Activated CD8-positive, alpha-beta T cell treated with anti-CD3 and anti-CD28 coated beads for 36 hours (primary cell): ENCODE data around the gene BAZ2A. TPM values are rescaled to one million over a fixed set of nuclear protein-coding genes. Genes with fewer than 3 reads are reported as not detected.

Experiments used
- ATAC-seq: fragments of 200-7000 bp; cut with Tn5 transposase; one replicate; pipeline ENCODE4 v1.10.0; 2021; ENCODE audit warnings: mild to moderate bottlenecking, moderate library complexity
- CTCF ChIA-PET: fragments of 350-600 bp; sonication (Branson Sonifier 250); formaldehyde crosslinking; loops from one replicate; lab custom pipeline; 2021; ENCODE audit warnings: antibody characterized with exemption; lab: Charles Lee
- POLR2A ChIA-PET: fragments of 350-600 bp; sonication (Branson Sonifier 250); formaldehyde crosslinking; loops from one replicate; lab custom pipeline; 2021; ENCODE audit warnings: antibody characterized with exemption; lab: Charles Lee
- DNase-seq: peaks from one replicate; pipeline ENCODE4 v3.0.0-alpha.2; 2020
- H3K27ac Mint-ChIP-seq: one replicate; pipeline ENCODE4 v1.8.0; 2021; ENCODE audit warnings: mild to moderate bottlenecking, mixed read lengths
- H3K27me3 Mint-ChIP-seq: one replicate; pipeline ENCODE4 v1.8.0; 2021; ENCODE audit warnings: mixed read lengths
- H3K36me3 Mint-ChIP-seq: one replicate; pipeline ENCODE4 v1.8.0; 2021; ENCODE audit warnings: low read depth, mixed read lengths
- H3K4me1 Mint-ChIP-seq: one replicate; pipeline ENCODE4 v1.8.0; 2021; ENCODE audit warnings: low read depth, mixed read lengths
- H3K4me3 Mint-ChIP-seq: one replicate; pipeline ENCODE4 v1.8.0; 2021; ENCODE audit warnings: mild to moderate bottlenecking, moderate library complexity, mixed read lengths
- H3K9me3 Mint-ChIP-seq: one replicate; pipeline ENCODE4 v1.8.0; 2021; ENCODE audit warnings: mixed read lengths
- CTCF ChIP-seq: fragments of 200-600 bp; IDR thresholded peaks from one replicate; pipeline ENCODE4 v1.8.0; 2022; ENCODE audit warnings: antibody characterized with exemption, mild to moderate bottlenecking
- intact Hi-C: fragments of 100-400 bp; cut with micrococcal nuclease; formaldehyde crosslinking; loops from one replicate; pipeline ENCODE4 v1.10.0; 2022
- total RNA-seq, 2 experiments: library from RNA; stranded (reverse); gene quantifications; one replicate each; pipeline ENCODE4 v1.2.3, GENCODE V29; 2021

BAZ2A gene
- total RNA-seq = 10 to 100 TPM; 80.1 to 89.3 TPM

- CTCF ChIA-PET = interaction anchor here (1.0 to 2.4 kb wide), 4 partner anchors 35 to 116 kb away, joined by 3 to 9 read pairs (median 4); partner anchors contain the start of gene RBMS2
- H3K36me3 Mint-ChIP-seq = peaks cover 19% of the 10 kb centered on the region
- no peaks in the 10 kb centered on the region for H3K27me3 Mint-ChIP-seq
- no peak for TF ChIP-seq CTCF
- intact Hi-C loops = loop anchor here (10.0 kb wide), 1 partner anchor 365 kb away; a partner anchor contains a TSS
- ATAC-seq = peak; percentile 70
- peak; percentile 95 for DNase-seq
- POLR2A ChIA-PET = interaction anchor here (0.5 to 9.6 kb wide), 12 partner anchors 11 to 1126 kb away, joined by 3 to 95 read pairs (median 4); partner anchors contain the start of genes APOF, ATP5F1B, IL23A and NEMP1
- peaks cover 68% of the 10 kb centered on the region for H3K4me1 Mint-ChIP-seq
- H3K4me3 Mint-ChIP-seq = peak within 1 kb of the TSS; percentile 92
- H3K9me3 Mint-ChIP-seq = no peaks in the 10 kb centered on the region
- H3K27ac Mint-ChIP-seq = peak within 1 kb of the TSS; percentile 85
Measured at GRCh38 chr12:56630180-56630632, at the start of gene BAZ2A. TSS of gene BAZ2A (minus strand) at chr12:56630326. CDS start at chr12:56617530, 12,796 bp downstream.

- Mint-ChIP-seq H3K4me3 (no peak overlapping the region), H3K4me1 (peaks cover 68% of the 10 kb centered on the region), H3K36me3 (peaks cover 60% of the 10 kb centered on the region), H3K27ac (peak overlapping the region; percentile 62), H3K27me3 (no peaks in the 10 kb centered on the region), H3K9me3 (peaks cover under 1% of the 10 kb centered on the region)
- ChIA-PET POLR2A (interaction anchor here (1.1 to 11.1 kb wide), 6 partner anchors 7 to 71 kb away, joined by 3 to 74 read pairs (median 15); partner anchors contain the start of genes ATP5F1B and PTGES3), CTCF (interaction anchor here (0.6 to 1.5 kb wide), 3 partner anchors 8 to 452 kb away, joined by 3 to 5 read pairs (median 4); partner anchors contain the start of gene PTGES3)
- ATAC-seq (no peak), DNase-seq (no peak)
- intact Hi-C loops = no loop called here
- no peak for TF ChIP-seq CTCF
Measured at GRCh38 chr12:56678852-56679251, 48.7 kb upstream of the BAZ2A start.

- intact Hi-C loops = no loop called here
- H3K4me3 Mint-ChIP-seq = peak overlapping the region; percentile 32
- peak; percentile 57 for DNase-seq
Measured at GRCh38 chr12:56677680-56678079, 47.6 kb upstream of the BAZ2A start.

GRCh38 chr12:56676851-56677580 is 46.9 kb upstream of the BAZ2A start:
- Mint-ChIP-seq H3K36me3 (peaks cover 64% of the 10 kb centered on the region), H3K27me3 (no peaks in the 10 kb centered on the region), H3K27ac (peak overlapping the region; percentile 77), H3K4me1 (peaks cover 68% of the 10 kb centered on the region), H3K4me3 (no peak overlapping the region), H3K9me3 (no peaks in the 10 kb centered on the region)
- ChIA-PET POLR2A (interaction anchor here (0.8 to 11.1 kb wide), 9 partner anchors 9 to 50 kb away, joined by 3 to 74 read pairs (median 7); partner anchors contain the start of genes ATP5F1B, BAZ2A, NACA and PTGES3), CTCF (interaction anchor here (0.6 to 1.3 kb wide), 5 partner anchors 10 to 415 kb away, joined by 3 to 4 read pairs (median 4); no protein-coding TSS in a partner anchor)
- intact Hi-C loops = no loop called here
- no peak for TF ChIP-seq CTCF
- no peak for DNase-seq
- peak; percentile 36 for ATAC-seq

More at GRCh38 chr12:56677680-56678079, 47.6 kb upstream of the BAZ2A start:
- no peak for TF ChIP-seq CTCF
- H3K36me3 Mint-ChIP-seq = peaks cover 64% of the 10 kb centered on the region
- POLR2A ChIA-PET = interaction anchor here (1.4 to 11.1 kb wide), 7 partner anchors 9 to 48 kb away, joined by 6 to 74 read pairs (median 10); partner anchors contain the start of genes ATP5F1B, BAZ2A, NACA and PTGES3
- H3K27me3 Mint-ChIP-seq = no peaks in the 10 kb centered on the region
- H3K4me1 Mint-ChIP-seq = peaks cover 69% of the 10 kb centered on the region
- ATAC-seq = peak; percentile 78
- H3K27ac Mint-ChIP-seq = peak overlapping the region; percentile 75
- CTCF ChIA-PET = interaction anchor here (0.6 to 1.3 kb wide), 4 partner anchors 9 to 415 kb away, joined by 3 to 4 read pairs (median 4); no protein-coding TSS in a partner anchor
- no peaks in the 10 kb centered on the region for H3K9me3 Mint-ChIP-seq
